ENCODE measurements around the gene TEC.
"Not testable (repeated sequence)": the region's sequence is repeated elsewhere in the genome, so short reads cannot be mapped to it uniquely, and the experiment has no call there.

Gene TEC

GRCh38 chr4:48268956-48269860 lies at the start of gene TEC:
Gene TEC, minus strand, starts transcription at chr4:48269838. Its CDS starts 41,224 bp downstream, at chr4:48228614.
- H3K36me3 Mint-ChIP-seq, result peaks cover 4% of the 10 kb centered on the region
- H3K4me1 Mint-ChIP-seq (ENCODE audit: low read depth), result peaks cover 18% of the 10 kb centered on the region
- H3K27me3 Mint-ChIP-seq, result no peaks in the 10 kb centered on the region
- no peaks in the 10 kb centered on the region for H3K9me3 Mint-ChIP-seq (ENCODE audit: low read depth)
- peak within 1 kb of the TSS; percentile 80 for H3K27ac Mint-ChIP-seq
- peak within 1 kb of the TSS; percentile 94 for H3K4me3 Mint-ChIP-seq

- no peak overlapping the region for H3K27ac Mint-ChIP-seq
- H3K9me3 Mint-ChIP-seq (ENCODE audit: low read depth), result no peaks in the 10 kb centered on the region
- no peaks in the 10 kb centered on the region for H3K36me3 Mint-ChIP-seq
- H3K4me1 Mint-ChIP-seq (ENCODE audit: low read depth), result no peaks in the 10 kb centered on the region
- H3K4me3 Mint-ChIP-seq, result no peak overlapping the region
- no peaks in the 10 kb centered on the region for H3K27me3 Mint-ChIP-seq
Observed at GRCh38 chr4:48315728-48316630, 46.3 kb upstream of the TEC start.

- H3K27me3 Mint-ChIP-seq; H3K4me1 Mint-ChIP-seq (ENCODE audit: low read depth); H3K27ac Mint-ChIP-seq; H3K36me3 Mint-ChIP-seq; H3K9me3 Mint-ChIP-seq (ENCODE audit: low read depth); H3K4me3 Mint-ChIP-seq: not testable (repeated sequence)
Observed at GRCh38 chr4:48314746-48315145, 45.1 kb upstream of the TEC start.

- Mint-ChIP-seq H3K4me1 (ENCODE audit: low read depth) (no peaks in the 10 kb centered on the region), H3K9me3 (ENCODE audit: low read depth) (no peaks in the 10 kb centered on the region), H3K27ac (no peak overlapping the region), H3K4me3 (no peak overlapping the region), H3K36me3 (no peaks in the 10 kb centered on the region), H3K27me3 (no peaks in the 10 kb centered on the region)
Observed at GRCh38 chr4:48311896-48312295, 42.3 kb upstream of the TEC start.

GRCh38 chr4:48308901-48309300 lies 39.3 kb upstream of the TEC start:
- H3K27me3 Mint-ChIP-seq, result no peaks in the 10 kb centered on the region
- no peaks in the 10 kb centered on the region for H3K36me3 Mint-ChIP-seq
- no peak overlapping the region for H3K27ac Mint-ChIP-seq

GRCh38 chr4:48307528-48307927 lies 37.9 kb upstream of the TEC start:
- Mint-ChIP-seq H3K9me3 (ENCODE audit: low read depth) (no peaks in the 10 kb centered on the region), H3K27ac (no peak overlapping the region), H3K36me3 (no peaks in the 10 kb centered on the region), H3K4me1 (ENCODE audit: low read depth) (no peaks in the 10 kb centered on the region), H3K27me3 (no peaks in the 10 kb centered on the region), H3K4me3 (no peak overlapping the region)

More at GRCh38 chr4:48308901-48309300, 39.3 kb upstream of the TEC start:
- no peaks in the 10 kb centered on the region for H3K9me3 Mint-ChIP-seq (ENCODE audit: low read depth)
- H3K4me1 Mint-ChIP-seq (ENCODE audit: low read depth), result no peaks in the 10 kb centered on the region
- no peak overlapping the region for H3K4me3 Mint-ChIP-seq

GRCh38 chr4:48305508-48305907 lies 35.9 kb upstream of the TEC start:
- Mint-ChIP-seq H3K4me1 (ENCODE audit: low read depth) (no peaks in the 10 kb centered on the region), H3K27me3 (no peaks in the 10 kb centered on the region), H3K9me3 (ENCODE audit: low read depth) (no peaks in the 10 kb centered on the region), H3K36me3 (no peaks in the 10 kb centered on the region), H3K4me3 (no peak overlapping the region), H3K27ac (no peak overlapping the region)

GRCh38 chr4:48300004-48300403 lies 30.4 kb upstream of the TEC start:
- H3K4me3 Mint-ChIP-seq, result no peak overlapping the region
- H3K4me1 Mint-ChIP-seq (ENCODE audit: low read depth), result peaks cover 3% of the 10 kb centered on the region
- H3K36me3 Mint-ChIP-seq, result no peaks in the 10 kb centered on the region
- H3K27ac Mint-ChIP-seq, result no peak overlapping the region
- H3K27me3 Mint-ChIP-seq, result no peaks in the 10 kb centered on the region
- H3K9me3 Mint-ChIP-seq (ENCODE audit: low read depth), result no peaks in the 10 kb centered on the region

- H3K4me3 Mint-ChIP-seq, result no peak overlapping the region
- no peaks in the 10 kb centered on the region for H3K9me3 Mint-ChIP-seq (ENCODE audit: low read depth)
- no peak overlapping the region for H3K27ac Mint-ChIP-seq
- H3K27me3 Mint-ChIP-seq, result no peaks in the 10 kb centered on the region
- H3K36me3 Mint-ChIP-seq, result no peaks in the 10 kb centered on the region
- H3K4me1 Mint-ChIP-seq (ENCODE audit: low read depth), result peaks cover 3% of the 10 kb centered on the region
Observed at GRCh38 chr4:48299560-48299959, 29.9 kb upstream of the TEC start.

- Mint-ChIP-seq H3K4me3 (no peak overlapping the region), H3K4me1 (ENCODE audit: low read depth) (peaks cover 3% of the 10 kb centered on the region), H3K36me3 (no peaks in the 10 kb centered on the region), H3K27me3 (no peaks in the 10 kb centered on the region), H3K27ac (no peak overlapping the region), H3K9me3 (ENCODE audit: low read depth) (no peaks in the 10 kb centered on the region)
Observed at GRCh38 chr4:48297256-48297846, 27.7 kb upstream of the TEC start.

GRCh38 chr4:48296365-48296764 lies 26.7 kb upstream of the TEC start:
- Mint-ChIP-seq H3K36me3 (no peaks in the 10 kb centered on the region), H3K27ac (no peak overlapping the region), H3K4me3 (no peak overlapping the region)

GRCh38 chr4:48295116-48295515 lies 25.5 kb upstream of the TEC start:
- Mint-ChIP-seq H3K27me3 (no peaks in the 10 kb centered on the region), H3K9me3 (ENCODE audit: low read depth) (no peaks in the 10 kb centered on the region)

More at GRCh38 chr4:48296365-48296764, 26.7 kb upstream of the TEC start:
- H3K4me1 Mint-ChIP-seq (ENCODE audit: low read depth), result peaks cover 3% of the 10 kb centered on the region
- no peaks in the 10 kb centered on the region for H3K9me3 Mint-ChIP-seq (ENCODE audit: low read depth)
- H3K27me3 Mint-ChIP-seq, result no peaks in the 10 kb centered on the region

GRCh38 chr4:48292218-48292790 lies 22.7 kb upstream of the TEC start:
- H3K27me3 Mint-ChIP-seq; H3K9me3 Mint-ChIP-seq (ENCODE audit: low read depth); H3K4me3 Mint-ChIP-seq; H3K36me3 Mint-ChIP-seq; H3K4me1 Mint-ChIP-seq (ENCODE audit: low read depth); H3K27ac Mint-ChIP-seq: not testable (repeated sequence)

More at GRCh38 chr4:48295116-48295515, 25.5 kb upstream of the TEC start:
- Mint-ChIP-seq H3K4me3 (no peak overlapping the region), H3K4me1 (ENCODE audit: low read depth) (peaks cover 3% of the 10 kb centered on the region), H3K27ac (no peak overlapping the region), H3K36me3 (no peaks in the 10 kb centered on the region)

GRCh38 chr4:48290146-48290772 lies 20.6 kb upstream of the TEC start:
- no peaks in the 10 kb centered on the region for H3K36me3 Mint-ChIP-seq
- H3K9me3 Mint-ChIP-seq (ENCODE audit: low read depth), result no peaks in the 10 kb centered on the region
- H3K27me3 Mint-ChIP-seq, result no peaks in the 10 kb centered on the region
- no peak overlapping the region for H3K4me3 Mint-ChIP-seq
- H3K27ac Mint-ChIP-seq, result no peak overlapping the region
- no peaks in the 10 kb centered on the region for H3K4me1 Mint-ChIP-seq (ENCODE audit: low read depth)

Data from activated naive CD8-positive, alpha-beta T cell (primary cell).